CD14-positive monocyte (primary cell): Measurements from ENCODE around the gene CORO1C. TPM values are rescaled to one million over a fixed set of nuclear protein-coding genes. Genes with fewer than 3 reads are reported as not detected.
A peak's percentile ranks its signal among the peaks of the same experiment; 100 is the strongest.

Source experiments
- DNase-seq, 3 donors: peaks; one replicate each; pipeline ENCODE4 v3.0.0-alpha.2; 2011 to 2022
- H2AFZ ChIP-seq: 2 replicates; pipeline ENCODE4 v1.6.0; 2012; ENCODE audit warnings: mild to moderate bottlenecking, low read depth, low read length, inconsistent platforms; ENCODE audit not compliant: insufficient read depth, poor library complexity, severe bottlenecking
- H3K27ac ChIP-seq, 2 donors: 1 replicate in 1 of 2; 2 replicates in 1 of 2; pipeline ENCODE4 v1.5.1; 2012 to 2013; ENCODE audit warnings: low read length in 2 of 2, control low read depth in 1 of 2, inconsistent platforms in 1 of 2, low read depth in 1 of 2, mild to moderate bottlenecking in 1 of 2
- H3K27me3 ChIP-seq, 2 donors: one replicate each; pipeline versions ENCODE4 v1.6.0 to v1.6.1; 2011 to 2013; ENCODE audit warnings: low read length in 2 of 2; ENCODE audit not compliant: control insufficient read depth in 2 of 2, insufficient read depth in 2 of 2
- H3K36me3 ChIP-seq, 2 donors: replicated peaks in 1 of 2; 1 replicate in 1 of 2; 2 replicates in 1 of 2; pipeline versions ENCODE4 v1.5.1 to v1.6.1; 2012 to 2013; ENCODE audit warnings: low read length in 2 of 2, control low read depth in 1 of 2, inconsistent platforms in 1 of 2, mild to moderate bottlenecking in 1 of 2; ENCODE audit not compliant: insufficient read depth in 2 of 2, control insufficient read depth in 1 of 2
- H3K4me1 ChIP-seq, 2 donors: 1 replicate in 1 of 2; 2 replicates in 1 of 2; pipeline versions ENCODE4 v1.5.1 to v1.6.1; 2012 to 2013; ENCODE audit warnings: low read length in 2 of 2, control low read depth in 1 of 2, inconsistent platforms in 1 of 2, mild to moderate bottlenecking in 1 of 2, moderate library complexity in 1 of 2; ENCODE audit not compliant: insufficient read depth in 2 of 2, control insufficient read depth in 1 of 2
- H3K4me2 ChIP-seq: replicated peaks from 2 replicates; pipeline ENCODE3; 2012; ENCODE audit warnings: low read length, moderate library complexity, mild to moderate bottlenecking; ENCODE audit not compliant: poor library complexity, severe bottlenecking; ENCODE audit errors: extremely low read depth
- H3K4me3 ChIP-seq, 3 experiments: fragments of 200-600 bp in 1 of 3; sonication (generic) in 1 of 3; replicated peaks in 1 of 3; 1 replicate in 2 of 3; 2 replicates in 1 of 3; pipeline ENCODE4 v1.5.1; 2011 to 2013; ENCODE audit warnings: low read length in 3 of 3, mild to moderate bottlenecking in 3 of 3, control low read depth in 2 of 3, low read depth in 2 of 3, inconsistent platforms in 1 of 3, moderate library complexity in 1 of 3
- H3K79me2 ChIP-seq: 2 replicates; pipeline ENCODE4 v1.6.0; 2012; ENCODE audit warnings: mild to moderate bottlenecking, control low read depth, inconsistent platforms, low read length, moderate library complexity; ENCODE audit not compliant: insufficient read depth
- H3K9ac ChIP-seq: 2 replicates; pipeline ENCODE4 v1.6.0; 2017; ENCODE audit warnings: low read length, mild to moderate bottlenecking; ENCODE audit not compliant: insufficient read depth, poor library complexity, severe bottlenecking
- H3K9me3 ChIP-seq, 2 donors: replicated peaks in 1 of 2; 1 replicate in 1 of 2; 2 replicates in 1 of 2; pipeline versions ENCODE4 v1.5.1 to v1.6.1; 2012 to 2013; ENCODE audit warnings: low read length in 2 of 2, control low read depth in 1 of 2; ENCODE audit not compliant: control insufficient read depth in 1 of 2, insufficient read depth in 1 of 2
- H4K20me1 ChIP-seq: 2 replicates; pipeline ENCODE4 v1.6.0; 2012; ENCODE audit warnings: mild to moderate bottlenecking, low read length, control low read depth, moderate library complexity; ENCODE audit not compliant: insufficient read depth
- H3K27ac Mint-ChIP-seq, 7 donors: one replicate each; pipeline ENCODE4 v1.8.0; 2020; ENCODE audit warnings: mild to moderate bottlenecking in 7 of 7, mixed read lengths in 7 of 7, moderate library complexity in 6 of 7, inconsistent platforms in 2 of 7
- H3K27me3 Mint-ChIP-seq, 3 donors: one replicate each; pipeline ENCODE4 v1.8.0; 2021 to 2022; ENCODE audit warnings: low read depth in 3 of 3, mild to moderate bottlenecking in 3 of 3, mixed read lengths in 3 of 3, moderate library complexity in 3 of 3, inconsistent platforms in 1 of 3
- H3K36me3 Mint-ChIP-seq, 2 donors: one replicate each; pipeline ENCODE4 v1.8.0; 2020; ENCODE audit warnings: mixed read lengths in 2 of 2, inconsistent platforms in 1 of 2, mild to moderate bottlenecking in 1 of 2
- H3K4me1 Mint-ChIP-seq: one replicate; pipeline ENCODE4 v1.8.0; 2020; ENCODE audit warnings: mild to moderate bottlenecking, mixed read lengths
- H3K4me3 Mint-ChIP-seq, 2 donors: one replicate each; pipeline ENCODE4 v1.8.0; 2020; ENCODE audit warnings: mild to moderate bottlenecking in 2 of 2, mixed read lengths in 2 of 2, moderate library complexity in 1 of 2
- H3K9me3 Mint-ChIP-seq, 7 donors: one replicate each; pipeline ENCODE4 v1.8.0; 2020 to 2022; ENCODE audit warnings: mixed read lengths in 7 of 7, mild to moderate bottlenecking in 6 of 7, moderate library complexity in 6 of 7, inconsistent platforms in 2 of 7
- CTCF ChIP-seq: fragments of 200-600 bp; IDR thresholded peaks from one replicate; pipeline ENCODE4 v1.8.0; 2022; ENCODE audit warnings: antibody characterized with exemption, mild to moderate bottlenecking
- WGBS: methylation state at CpG from one replicate; pipeline ENCODE4 v1.1.5; 2013; ENCODE audit warnings: missing lambda C conversion rate; ENCODE audit not compliant: insufficient coverage; 5-methylcytosine and 5-hydroxymethylcytosine counted together
- intact Hi-C, 2 donors: fragments of 100-400 bp; cut with micrococcal nuclease; formaldehyde crosslinking; loops; one replicate each; pipeline versions ENCODE4 v1.15.0 to v1.15.1; 2023
- polyA plus RNA-seq, 3 donors: library from polyadenylated mRNA; depleted of rRNA in 1 of 3; unstranded in 2 of 3; stranded (reverse) in 1 of 3; fragments of 300-500 nt in 2 of 3; fragments of >200 nt in 1 of 3; fragmentation: Illumina TruSeq in 2 of 3; gene quantifications; 1 replicate in 2 of 3; 2 replicates in 1 of 3; pipeline ENCODE4 v1.2.3, GENCODE V29; 2012 to 2021

The CORO1C gene
- polyA plus RNA-seq, 3 donors: 77.5 to 285 (median 229) TPM

- 0% methylated on average over 2 of the region's 4 CpGs for WGBS
Observed at GRCh38 chr12:108634341-108634751, 97.0 kb downstream of the CORO1C start.

More at GRCh38 chr12:108634341-108634751, 97.0 kb downstream of the CORO1C start:
- Histone ChIP-seq H3K4me1 (peaks cover 93 to 94% of the 10 kb centered on the region in 2 donors), H2AFZ (peak overlapping the region; percentile 24), H3K27ac (peak overlapping the region; percentile 98 to 99), H3K79me2 (peaks cover 53% of the 10 kb centered on the region), H3K36me3 (no peaks in the 10 kb centered on the region), H3K27me3 (no peaks in the 10 kb centered on the region), H3K4me2 (peak overlapping the region; percentile 94), H3K9ac (peak overlapping the region; percentile 79), H3K4me3 (peak overlapping the region in 2 of 3 experiments; percentile 83 to 88), H3K9me3 (no peaks in the 10 kb centered on the region), H4K20me1 (peaks cover 12% of the 10 kb centered on the region)
- Mint-ChIP-seq H3K27me3 (peaks cover 0 to 1% (median 0%) of the 10 kb centered on the region in 3 donors), H3K4me3 (peak overlapping the region; percentile 96 to 98), H3K9me3 (peaks cover 0 to 5% (median 0%) of the 10 kb centered on the region in 7 donors), H3K27ac (peak overlapping the region; percentile 98 to 100 (median 100)), H3K36me3 (peaks cover 15 to 17% of the 10 kb centered on the region in 2 donors), H3K4me1 (peaks cover 88% of the 10 kb centered on the region)
- intact Hi-C loops: loop anchor here in 1 of 2 donors (5.0 kb wide), 1 partner anchor 72 kb away; the partner anchor contains the start of genes ISCU and SART3
- DNase-seq: peak; percentile 64 to 73 (median 69)
- no peak for TF ChIP-seq CTCF
